B cell (primary cell): ENCODE measurements around the gene NCK2.

Experiments used
- EZH2 ChIP-seq: IDR thresholded peaks from 2 replicates; pipeline ENCODE4 v1.6.1; 2012; ENCODE audit warnings: borderline replicate concordance, low read depth, mild to moderate bottlenecking, moderate library complexity, low read length; ENCODE audit not compliant: insufficient read depth, poor library complexity, severe bottlenecking
- TF ChIP-seq, protein P1 (sequence below): fragments of 200-600 bp; IDR thresholded peaks from one replicate; pipeline ENCODE4 v1.8.0; 2022; ENCODE audit warnings: antibody characterized with exemption, mild to moderate bottlenecking

DNA sequence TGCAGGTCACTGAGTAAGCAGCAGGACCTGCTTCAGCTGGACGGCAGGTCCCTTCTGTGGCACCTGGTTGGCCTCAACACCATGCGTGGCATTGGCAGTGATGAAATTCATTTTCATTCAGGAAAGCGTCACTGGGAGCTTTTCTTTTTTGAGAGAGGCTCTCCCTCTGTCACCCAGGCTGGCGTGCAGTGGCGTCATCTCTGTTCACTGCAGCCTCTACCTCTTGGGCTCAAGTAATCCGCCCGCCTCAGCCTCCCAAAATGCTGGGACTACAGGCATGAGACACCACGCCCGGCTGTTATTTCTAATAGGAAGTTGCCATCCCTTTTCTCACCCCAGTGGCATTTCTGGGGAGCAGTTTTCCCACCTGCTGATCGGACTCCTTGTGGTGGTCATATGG is 39.3 kb downstream of the NCK2 start:
- TF ChIP-seq, protein P1, sequence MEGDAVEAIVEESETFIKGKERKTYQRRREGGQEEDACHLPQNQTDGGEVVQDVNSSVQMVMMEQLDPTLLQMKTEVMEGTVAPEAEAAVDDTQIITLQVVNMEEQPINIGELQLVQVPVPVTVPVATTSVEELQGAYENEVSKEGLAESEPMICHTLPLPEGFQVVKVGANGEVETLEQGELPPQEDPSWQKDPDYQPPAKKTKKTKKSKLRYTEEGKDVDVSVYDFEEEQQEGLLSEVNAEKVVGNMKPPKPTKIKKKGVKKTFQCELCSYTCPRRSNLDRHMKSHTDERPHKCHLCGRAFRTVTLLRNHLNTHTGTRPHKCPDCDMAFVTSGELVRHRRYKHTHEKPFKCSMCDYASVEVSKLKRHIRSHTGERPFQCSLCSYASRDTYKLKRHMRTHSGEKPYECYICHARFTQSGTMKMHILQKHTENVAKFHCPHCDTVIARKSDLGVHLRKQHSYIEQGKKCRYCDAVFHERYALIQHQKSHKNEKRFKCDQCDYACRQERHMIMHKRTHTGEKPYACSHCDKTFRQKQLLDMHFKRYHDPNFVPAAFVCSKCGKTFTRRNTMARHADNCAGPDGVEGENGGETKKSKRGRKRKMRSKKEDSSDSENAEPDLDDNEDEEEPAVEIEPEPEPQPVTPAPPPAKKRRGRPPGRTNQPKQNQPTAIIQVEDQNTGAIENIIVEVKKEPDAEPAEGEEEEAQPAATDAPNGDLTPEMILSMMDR: no peak
- TF ChIP-seq EZH2: no peak
